CD14-positive monocyte (primary cell): ENCODE measurements around the gene SH3PXD2A. TPM values are rescaled to one million over a fixed set of nuclear protein-coding genes. Genes with fewer than 3 reads are reported as not detected.

Experiments used
- DNase-seq, 3 donors: peaks; one replicate each; pipeline ENCODE4 v3.0.0-alpha.2; 2011 to 2022
- H2AFZ ChIP-seq: 2 replicates; pipeline ENCODE4 v1.6.0; 2012; ENCODE audit warnings: mild to moderate bottlenecking, low read depth, low read length, inconsistent platforms; ENCODE audit not compliant: insufficient read depth, poor library complexity, severe bottlenecking
- H3K27ac ChIP-seq, 2 donors: 1 replicate in 1 of 2; 2 replicates in 1 of 2; pipeline ENCODE4 v1.5.1; 2012 to 2013; ENCODE audit warnings: low read length in 2 of 2, control low read depth in 1 of 2, inconsistent platforms in 1 of 2, low read depth in 1 of 2, mild to moderate bottlenecking in 1 of 2
- H3K27me3 ChIP-seq, 2 donors: one replicate each; pipeline versions ENCODE4 v1.6.0 to v1.6.1; 2011 to 2013; ENCODE audit warnings: low read length in 2 of 2; ENCODE audit not compliant: control insufficient read depth in 2 of 2, insufficient read depth in 2 of 2
- H3K36me3 ChIP-seq, 2 donors: replicated peaks in 1 of 2; 1 replicate in 1 of 2; 2 replicates in 1 of 2; pipeline versions ENCODE4 v1.5.1 to v1.6.1; 2012 to 2013; ENCODE audit warnings: low read length in 2 of 2, control low read depth in 1 of 2, inconsistent platforms in 1 of 2, mild to moderate bottlenecking in 1 of 2; ENCODE audit not compliant: insufficient read depth in 2 of 2, control insufficient read depth in 1 of 2
- H3K4me1 ChIP-seq, 2 donors: 1 replicate in 1 of 2; 2 replicates in 1 of 2; pipeline versions ENCODE4 v1.5.1 to v1.6.1; 2012 to 2013; ENCODE audit warnings: low read length in 2 of 2, control low read depth in 1 of 2, inconsistent platforms in 1 of 2, mild to moderate bottlenecking in 1 of 2, moderate library complexity in 1 of 2; ENCODE audit not compliant: insufficient read depth in 2 of 2, control insufficient read depth in 1 of 2
- H3K4me2 ChIP-seq: replicated peaks from 2 replicates; pipeline ENCODE3; 2012; ENCODE audit warnings: low read length, moderate library complexity, mild to moderate bottlenecking; ENCODE audit not compliant: poor library complexity, severe bottlenecking; ENCODE audit errors: extremely low read depth
- H3K4me3 ChIP-seq, 3 experiments: fragments of 200-600 bp in 1 of 3; sonication (generic) in 1 of 3; replicated peaks in 1 of 3; 1 replicate in 2 of 3; 2 replicates in 1 of 3; pipeline ENCODE4 v1.5.1; 2011 to 2013; ENCODE audit warnings: low read length in 3 of 3, mild to moderate bottlenecking in 3 of 3, control low read depth in 2 of 3, low read depth in 2 of 3, inconsistent platforms in 1 of 3, moderate library complexity in 1 of 3
- H3K79me2 ChIP-seq: 2 replicates; pipeline ENCODE4 v1.6.0; 2012; ENCODE audit warnings: mild to moderate bottlenecking, control low read depth, inconsistent platforms, low read length, moderate library complexity; ENCODE audit not compliant: insufficient read depth
- H3K9ac ChIP-seq: 2 replicates; pipeline ENCODE4 v1.6.0; 2017; ENCODE audit warnings: low read length, mild to moderate bottlenecking; ENCODE audit not compliant: insufficient read depth, poor library complexity, severe bottlenecking
- H3K9me3 ChIP-seq, 2 donors: replicated peaks in 1 of 2; 1 replicate in 1 of 2; 2 replicates in 1 of 2; pipeline versions ENCODE4 v1.5.1 to v1.6.1; 2012 to 2013; ENCODE audit warnings: low read length in 2 of 2, control low read depth in 1 of 2; ENCODE audit not compliant: control insufficient read depth in 1 of 2, insufficient read depth in 1 of 2
- H4K20me1 ChIP-seq: 2 replicates; pipeline ENCODE4 v1.6.0; 2012; ENCODE audit warnings: mild to moderate bottlenecking, low read length, control low read depth, moderate library complexity; ENCODE audit not compliant: insufficient read depth
- H3K27ac Mint-ChIP-seq, 7 donors: one replicate each; pipeline ENCODE4 v1.8.0; 2020; ENCODE audit warnings: mild to moderate bottlenecking in 7 of 7, mixed read lengths in 7 of 7, moderate library complexity in 6 of 7, inconsistent platforms in 2 of 7
- H3K27me3 Mint-ChIP-seq, 3 donors: one replicate each; pipeline ENCODE4 v1.8.0; 2021 to 2022; ENCODE audit warnings: low read depth in 3 of 3, mild to moderate bottlenecking in 3 of 3, mixed read lengths in 3 of 3, moderate library complexity in 3 of 3, inconsistent platforms in 1 of 3
- H3K36me3 Mint-ChIP-seq, 2 donors: one replicate each; pipeline ENCODE4 v1.8.0; 2020; ENCODE audit warnings: mixed read lengths in 2 of 2, inconsistent platforms in 1 of 2, mild to moderate bottlenecking in 1 of 2
- H3K4me1 Mint-ChIP-seq: one replicate; pipeline ENCODE4 v1.8.0; 2020; ENCODE audit warnings: mild to moderate bottlenecking, mixed read lengths
- H3K4me3 Mint-ChIP-seq, 2 donors: one replicate each; pipeline ENCODE4 v1.8.0; 2020; ENCODE audit warnings: mild to moderate bottlenecking in 2 of 2, mixed read lengths in 2 of 2, moderate library complexity in 1 of 2
- H3K9me3 Mint-ChIP-seq, 7 donors: one replicate each; pipeline ENCODE4 v1.8.0; 2020 to 2022; ENCODE audit warnings: mixed read lengths in 7 of 7, mild to moderate bottlenecking in 6 of 7, moderate library complexity in 6 of 7, inconsistent platforms in 2 of 7
- CTCF ChIP-seq: fragments of 200-600 bp; IDR thresholded peaks from one replicate; pipeline ENCODE4 v1.8.0; 2022; ENCODE audit warnings: antibody characterized with exemption, mild to moderate bottlenecking
- WGBS: methylation state at CpG from one replicate; pipeline ENCODE4 v1.1.5; 2013; ENCODE audit warnings: missing lambda C conversion rate; ENCODE audit not compliant: insufficient coverage; 5-methylcytosine and 5-hydroxymethylcytosine counted together
- intact Hi-C, 2 donors: fragments of 100-400 bp; cut with micrococcal nuclease; formaldehyde crosslinking; loops; one replicate each; pipeline versions ENCODE4 v1.15.0 to v1.15.1; 2023
- polyA plus RNA-seq, 3 donors: library from polyadenylated mRNA; depleted of rRNA in 1 of 3; unstranded in 2 of 3; stranded (reverse) in 1 of 3; fragments of 300-500 nt in 2 of 3; fragments of >200 nt in 1 of 3; fragmentation: Illumina TruSeq in 2 of 3; gene quantifications; 1 replicate in 2 of 3; 2 replicates in 1 of 3; pipeline ENCODE4 v1.2.3, GENCODE V29; 2012 to 2021

Gene SH3PXD2A
- polyA plus RNA-seq, 3 donors = 0.01 to 0.76 (median 0.05) TPM

DNA sequence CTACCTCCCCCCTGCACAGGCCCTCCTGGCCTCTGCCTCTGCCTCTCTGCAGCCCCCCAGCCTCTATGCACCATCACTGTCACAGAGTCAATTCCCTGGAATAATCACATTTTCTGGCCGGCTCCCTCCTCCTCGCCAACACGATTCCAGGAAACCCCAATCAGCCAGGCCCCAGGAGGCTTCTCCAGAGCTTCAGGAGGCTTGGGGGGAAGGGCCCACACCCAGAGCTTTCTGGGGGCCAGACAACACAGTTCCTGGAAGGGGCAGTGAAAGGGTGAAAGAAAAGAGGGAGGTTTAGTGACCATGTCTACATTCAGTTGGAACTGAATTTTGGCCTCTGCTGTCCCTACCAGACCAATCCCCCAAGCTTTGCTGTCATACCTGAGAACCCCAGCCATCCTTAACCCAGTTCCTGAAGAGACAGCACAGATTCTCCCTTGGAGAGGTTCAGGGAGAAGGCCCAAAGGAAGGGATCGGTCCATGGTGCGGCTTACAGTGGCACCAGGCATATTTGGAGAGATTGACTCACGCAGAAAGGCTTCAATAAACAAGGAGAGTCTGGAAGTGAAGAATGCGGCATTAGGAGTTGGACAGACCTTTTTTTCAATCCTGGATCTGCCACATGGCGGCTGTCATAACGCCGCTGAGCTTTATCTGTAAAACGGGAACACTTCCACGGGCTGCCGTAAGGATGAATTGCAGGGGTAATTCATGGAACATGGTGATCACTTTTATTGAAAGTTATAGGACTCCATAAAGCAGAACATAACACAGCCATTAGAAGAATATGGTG is 272.8 kb downstream of the SH3PXD2A start:
- Histone ChIP-seq H3K27ac (no peak overlapping the region), H3K4me1 (peaks cover 9 to 18% of the 10 kb centered on the region in 2 donors), H3K27me3 (peaks cover 0 to 8% of the 10 kb centered on the region in 2 donors), H3K4me2 (no peak overlapping the region), H3K9me3 (no peaks in the 10 kb centered on the region), H3K9ac (no peak overlapping the region), H3K79me2 (no peaks in the 10 kb centered on the region), H4K20me1 (no peaks in the 10 kb centered on the region), H3K4me3 (no peak overlapping the region), H3K36me3 (no peaks in the 10 kb centered on the region), H2AFZ (no peak overlapping the region)
- no peak for TF ChIP-seq CTCF
- Mint-ChIP-seq H3K4me3 (no peak overlapping the region), H3K4me1 (peaks cover 12% of the 10 kb centered on the region), H3K27ac (no peak overlapping the region), H3K36me3 (no peaks in the 10 kb centered on the region), H3K27me3 (peaks cover 3 to 26% (median 18%) of the 10 kb centered on the region in 3 donors), H3K9me3 (peaks cover 0 to 9% (median 2%) of the 10 kb centered on the region in 7 donors)
- WGBS = 96% methylated on average over 5 of the region's 13 CpGs
- DNase-seq = no peak
- intact Hi-C loops = no loop called here

GRCh38 chr10:103581499-103581898 is 273.9 kb downstream of the SH3PXD2A start:
- TF ChIP-seq CTCF = no peak
- H3K27me3 ChIP-seq = peaks cover 0 to 8% of the 10 kb centered on the region in 2 donors
- no peak overlapping the region for H3K27ac Mint-ChIP-seq
- no peak overlapping the region for H3K4me3 ChIP-seq
- no peaks in the 10 kb centered on the region for H3K79me2 ChIP-seq
- H3K36me3 Mint-ChIP-seq = no peaks in the 10 kb centered on the region
- H3K4me2 ChIP-seq = no peak overlapping the region
- peaks cover 9 to 18% of the 10 kb centered on the region in 2 donors for H3K4me1 ChIP-seq
- intact Hi-C loops = no loop called here
- H4K20me1 ChIP-seq = no peaks in the 10 kb centered on the region
- H3K36me3 ChIP-seq = no peaks in the 10 kb centered on the region
- no peak overlapping the region for H3K9ac ChIP-seq
- peaks cover 3 to 26% (median 14%) of the 10 kb centered on the region in 3 donors for H3K27me3 Mint-ChIP-seq
- peaks cover 0 to 6% (median 2%) of the 10 kb centered on the region in 7 donors for H3K9me3 Mint-ChIP-seq
- H3K4me1 Mint-ChIP-seq = peaks cover 12% of the 10 kb centered on the region
- no peaks in the 10 kb centered on the region for H3K9me3 ChIP-seq
- no peak overlapping the region for H2AFZ ChIP-seq
- no peak overlapping the region for H3K27ac ChIP-seq
- no peak for DNase-seq
- no peak overlapping the region for H3K4me3 Mint-ChIP-seq
